Activated CD8-positive, alpha-beta memory T cell treated with anti-CD3 and anti-CD28 coated beads for 24 hours (primary cell): Measurements from ENCODE around the gene PTPRG.

Source experiments
- DNase-seq: peaks from one replicate; pipeline ENCODE4 v3.0.0-alpha.2; 2020

The PTPRG gene

DNA sequence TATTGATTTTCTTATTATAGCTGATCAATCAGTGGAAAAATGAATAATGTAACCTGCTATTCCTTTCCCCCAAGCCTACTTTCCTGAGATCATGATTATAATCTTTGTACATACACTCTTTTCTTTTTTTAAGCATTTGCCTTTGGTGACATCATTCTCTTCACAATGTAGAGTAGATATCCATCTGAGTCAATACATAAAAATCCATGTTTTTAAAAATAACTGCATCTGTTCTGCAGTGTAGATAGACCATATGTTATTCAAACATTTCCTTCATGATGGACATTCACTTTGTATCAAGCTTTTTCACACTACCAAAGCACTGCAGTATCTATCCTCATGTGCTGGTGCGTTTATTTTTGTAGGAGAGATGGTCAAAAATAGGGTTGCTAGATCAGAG lies 211.1 kb downstream of the PTPRG start:
- no peak for DNase-seq

DNA sequence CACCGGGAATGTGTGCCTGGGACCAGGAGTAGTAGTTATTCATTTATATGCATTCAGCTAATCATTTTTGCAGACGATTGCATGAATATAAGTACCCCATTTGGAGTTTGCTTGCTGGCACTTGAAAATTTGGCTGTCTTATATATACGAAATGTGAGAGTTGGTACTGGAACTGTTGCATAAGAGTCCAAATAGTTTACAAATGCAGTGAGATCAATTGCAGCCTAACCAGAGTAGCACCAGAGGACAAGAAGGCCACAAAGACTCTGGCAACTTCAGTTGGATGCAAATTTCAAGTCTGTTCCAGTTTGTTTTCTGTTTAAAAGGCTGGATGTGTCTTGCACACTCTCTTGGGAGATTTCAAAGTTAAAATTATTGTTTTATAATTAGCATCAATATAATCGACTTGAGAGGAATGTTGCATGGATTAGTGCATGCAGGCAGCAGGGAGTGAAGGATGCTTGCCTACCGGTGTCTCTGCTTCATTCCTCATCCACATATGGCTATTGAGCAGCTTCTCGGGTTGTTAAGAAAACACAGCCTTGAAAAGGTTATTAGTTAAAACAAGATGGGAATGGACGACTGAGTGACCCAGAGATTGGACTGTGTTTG lies 213.0 kb downstream of the PTPRG start:
- DNase-seq, result no peak

DNA sequence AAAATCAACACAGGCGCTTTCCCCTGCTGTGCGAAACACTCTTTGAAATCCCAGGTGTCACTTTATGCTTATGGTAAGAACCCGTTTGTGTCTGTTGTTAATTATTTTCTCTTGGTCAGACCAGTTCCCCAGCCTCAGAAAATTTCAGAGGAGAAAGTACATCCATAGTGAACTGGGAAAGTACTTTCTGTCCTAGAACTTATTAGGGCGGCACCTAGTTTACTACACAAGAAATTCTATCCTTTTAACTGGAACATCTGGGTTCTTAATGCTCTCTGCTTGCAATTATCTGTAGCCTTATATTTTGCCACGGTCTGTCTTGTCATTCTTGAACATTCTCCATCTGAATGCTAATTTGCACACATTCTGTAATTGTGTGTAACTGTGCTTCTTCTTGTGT lies 215.0 kb downstream of the PTPRG start:
- no peak for DNase-seq

DNA sequence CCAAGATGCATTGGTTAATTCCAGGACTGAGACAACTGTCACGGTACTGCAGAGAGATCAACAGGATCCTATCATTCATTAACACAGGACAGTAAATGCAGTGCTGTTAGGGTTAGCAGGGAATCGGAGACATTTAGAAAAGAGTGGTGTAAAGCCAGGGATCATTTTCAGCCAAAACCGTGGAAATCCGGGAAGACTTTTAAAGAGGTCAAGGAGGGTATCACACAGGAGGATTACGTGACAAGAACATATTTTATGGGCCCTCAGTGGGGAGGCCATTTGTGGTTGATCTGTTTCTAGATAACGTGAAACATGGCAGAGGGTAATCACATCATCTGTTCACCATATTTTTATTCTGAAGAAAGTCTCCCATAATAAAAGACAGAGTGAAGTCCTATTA lies 216.1 kb downstream of the PTPRG start:
- DNase-seq, result no peak

DNA sequence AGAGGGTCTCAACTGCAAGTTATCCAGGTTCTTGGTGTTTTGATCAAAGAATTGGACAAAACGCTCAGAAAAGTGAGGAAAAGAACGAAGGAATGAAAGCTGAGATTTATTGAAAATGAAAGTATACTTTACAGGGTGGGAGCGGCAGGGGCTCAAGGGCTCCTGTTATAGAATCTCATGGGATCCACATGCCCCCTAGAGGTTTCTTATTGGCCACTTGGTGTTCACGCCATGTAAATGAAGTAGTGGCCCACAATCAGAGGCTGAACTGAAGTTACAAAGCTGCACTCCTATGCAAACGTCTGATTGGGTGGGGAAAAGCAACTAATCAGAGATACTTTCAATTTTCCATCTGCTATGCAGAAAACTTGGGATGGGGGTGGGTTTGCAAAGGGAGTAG lies 216.7 kb downstream of the PTPRG start:
- DNase-seq, result no peak

DNA sequence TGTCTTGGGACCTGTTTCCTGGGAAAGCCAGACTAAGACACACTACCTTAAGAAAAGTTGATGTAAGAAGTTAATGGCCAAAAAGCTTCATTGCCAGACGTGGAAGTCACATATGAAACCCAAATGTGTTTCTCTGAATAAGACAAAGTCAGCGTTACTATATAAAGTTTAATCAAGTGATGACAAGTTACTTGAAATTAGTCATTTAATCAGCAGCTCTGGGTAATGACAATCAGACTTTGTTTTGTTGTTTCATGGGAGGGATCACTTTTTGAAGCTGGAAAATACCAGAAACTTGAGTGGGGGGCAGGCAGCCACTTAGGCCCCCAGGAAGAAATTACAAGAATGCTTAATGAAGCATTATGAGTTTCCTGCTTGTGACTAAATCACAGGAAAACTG lies 218.6 kb downstream of the PTPRG start:
- DNase-seq, result no peak

DNA sequence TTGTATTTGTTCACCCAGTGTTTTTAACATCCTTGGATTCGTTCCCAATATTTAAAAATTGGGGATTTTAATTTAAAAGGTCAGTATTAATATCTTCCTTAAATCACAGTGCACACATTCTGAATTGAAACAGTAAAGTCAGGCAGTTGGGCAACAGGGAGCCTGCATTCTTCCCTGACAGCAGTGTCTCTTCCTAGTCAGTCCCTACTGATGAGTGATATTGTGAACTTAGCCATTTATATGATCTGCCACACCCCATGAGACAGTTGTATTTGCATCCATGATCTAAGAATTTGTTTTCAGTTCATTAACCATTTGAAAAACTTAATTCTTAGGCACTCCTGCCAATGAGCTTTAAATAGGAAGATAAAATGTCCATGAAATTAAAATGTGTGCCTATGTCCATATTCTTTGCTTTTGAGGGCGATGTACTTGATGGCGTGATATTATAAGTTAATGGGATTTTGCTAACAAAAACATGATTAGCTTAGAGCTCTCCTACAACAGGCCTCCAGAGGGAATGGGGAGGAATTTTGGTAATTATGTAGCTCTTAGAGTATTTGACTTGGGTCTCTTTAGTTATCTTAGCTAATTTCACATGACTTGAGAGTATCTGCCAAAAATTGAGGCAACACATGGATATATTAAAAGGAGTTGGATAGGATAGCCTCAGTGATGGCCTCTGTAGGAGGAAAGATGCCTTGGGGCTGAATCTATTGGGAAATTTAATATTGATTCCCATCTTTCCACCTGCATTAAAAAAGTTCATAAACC lies 219.3 kb downstream of the PTPRG start:
- DNase-seq, result no peak

DNA sequence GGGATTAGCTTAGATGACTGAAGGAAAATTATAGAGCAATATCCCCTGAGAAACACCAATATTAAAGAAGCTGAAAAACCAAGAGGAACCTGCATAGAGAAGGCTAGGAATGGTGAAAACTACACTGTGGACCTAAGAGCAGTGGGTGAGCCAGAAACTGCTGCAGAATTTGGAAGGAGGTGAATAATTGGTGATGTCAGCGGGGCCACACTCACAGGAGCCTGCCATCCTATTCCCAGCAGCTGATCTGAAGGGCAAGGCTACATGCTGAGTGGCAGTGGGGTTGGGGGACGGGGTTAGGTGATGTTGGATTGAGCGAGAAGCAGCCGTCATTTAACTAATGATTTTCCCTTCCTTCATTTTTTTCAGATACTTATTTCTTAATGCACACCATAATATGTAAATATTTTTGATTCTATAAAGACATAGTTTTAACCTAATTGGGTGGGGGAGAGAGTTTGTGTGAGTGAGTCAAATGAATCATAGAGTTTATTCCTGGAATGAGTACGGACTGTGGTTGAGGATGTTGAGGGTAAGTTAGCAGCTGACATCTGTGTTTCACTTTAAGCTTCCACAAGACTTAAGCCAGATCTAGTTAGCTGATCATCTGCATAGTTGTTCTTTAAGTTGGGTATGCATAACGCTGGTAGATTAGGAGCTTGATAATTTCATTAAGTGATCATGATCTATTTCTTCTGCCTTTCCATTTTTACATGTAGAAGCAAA lies 222.8 kb downstream of the PTPRG start:
- no peak for DNase-seq

DNA sequence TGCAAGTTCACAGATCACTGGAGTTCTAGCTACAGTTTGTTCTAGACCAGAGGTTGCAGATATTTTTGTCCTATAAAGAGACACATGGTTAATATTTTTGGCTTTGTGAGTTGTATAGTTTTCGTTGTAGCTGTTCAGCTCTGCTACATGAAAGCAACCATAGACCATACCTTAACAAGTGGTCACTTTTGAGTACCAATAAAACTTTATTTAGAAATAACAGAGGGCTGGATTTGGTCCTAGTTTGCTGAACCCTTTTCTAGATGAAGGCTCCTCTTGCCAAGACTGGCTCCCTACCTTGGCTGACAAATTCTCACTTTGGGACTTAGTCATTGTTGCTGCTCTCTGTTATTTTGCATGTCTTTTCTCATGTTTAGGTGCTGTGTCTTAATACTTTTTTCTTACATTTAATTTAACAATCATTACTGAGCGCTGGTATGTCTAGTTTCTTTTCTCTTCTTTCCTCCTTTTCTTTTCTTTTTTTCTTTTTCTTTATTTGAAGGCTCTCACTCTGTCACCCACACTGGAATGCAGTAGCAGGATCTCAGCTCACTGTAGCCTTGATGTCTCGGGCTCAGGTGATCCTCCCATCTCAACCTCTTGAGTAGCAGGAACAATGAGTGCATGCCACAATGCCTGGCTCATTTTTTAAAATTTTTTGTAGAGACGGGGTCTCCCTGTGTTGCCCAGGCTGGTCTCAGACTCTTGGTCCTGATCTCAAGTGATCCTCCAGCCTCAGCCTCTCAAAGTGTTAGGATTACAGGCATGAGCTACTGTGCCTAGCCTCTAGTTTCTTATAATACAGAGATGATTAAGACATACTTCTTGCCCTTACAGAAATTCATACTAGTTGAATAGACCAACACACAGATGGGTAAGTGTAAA lies 227.5 kb downstream of the PTPRG start:
- DNase-seq, result no peak

DNA sequence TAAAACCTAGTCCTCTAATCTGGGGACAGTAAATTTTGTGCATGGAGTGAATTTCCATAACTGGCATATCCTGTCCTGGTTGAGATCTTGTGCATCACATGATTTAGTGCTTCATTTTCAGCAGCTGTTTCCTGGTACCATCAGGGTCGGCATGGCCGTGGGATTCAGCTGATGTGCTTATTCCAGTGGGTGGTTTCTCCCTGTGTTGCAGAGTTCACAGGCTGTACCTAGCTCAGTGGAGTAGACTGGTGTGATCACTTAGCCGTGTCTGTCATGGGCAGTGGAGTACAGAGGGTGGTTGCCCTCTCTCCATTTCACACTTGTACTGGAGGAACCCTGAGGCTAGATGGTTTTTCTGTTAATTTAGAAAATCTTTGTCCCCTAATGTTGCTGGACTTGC lies 228.5 kb downstream of the PTPRG start:
- DNase-seq, result no peak

DNA sequence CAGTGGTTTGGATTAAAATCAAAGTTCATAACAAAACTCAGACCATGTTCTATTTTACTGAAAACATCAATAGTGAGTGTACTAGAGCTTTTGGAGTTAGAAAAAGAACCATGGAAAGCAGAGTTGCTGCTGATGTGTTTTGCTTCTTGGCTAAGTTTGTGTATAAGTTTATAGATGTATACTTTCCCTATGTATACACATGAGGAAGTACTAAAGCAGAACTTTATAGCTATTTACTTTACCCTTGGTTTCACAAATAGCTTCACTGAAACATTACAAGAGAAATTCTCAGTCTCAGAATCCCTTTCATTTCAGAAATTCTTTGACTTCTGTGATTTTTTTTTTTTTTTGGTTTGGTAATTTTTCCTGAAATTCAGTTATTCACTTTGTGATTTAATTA lies 229.0 kb downstream of the PTPRG start:
- DNase-seq, result no peak

DNA sequence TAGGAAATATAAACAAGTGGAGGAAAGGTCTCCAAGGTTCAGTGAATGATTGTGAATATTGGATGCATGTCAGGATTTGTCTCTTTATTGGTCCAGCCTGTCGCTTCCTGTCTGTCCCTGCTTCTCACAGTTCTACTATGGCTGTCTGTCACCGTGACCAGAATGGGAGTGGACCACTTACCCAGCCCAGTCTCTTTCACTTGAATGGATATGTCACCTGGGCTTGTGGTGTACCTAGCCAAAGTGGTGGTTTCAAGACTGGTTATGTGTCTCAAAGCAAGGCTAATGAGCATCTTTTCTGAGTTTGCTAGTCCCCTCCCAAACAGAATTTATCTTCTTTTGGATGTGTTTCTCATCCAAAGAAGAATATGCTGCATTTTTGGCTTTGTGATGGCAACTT lies 231.7 kb downstream of the PTPRG start:
- DNase-seq, result no peak

DNA sequence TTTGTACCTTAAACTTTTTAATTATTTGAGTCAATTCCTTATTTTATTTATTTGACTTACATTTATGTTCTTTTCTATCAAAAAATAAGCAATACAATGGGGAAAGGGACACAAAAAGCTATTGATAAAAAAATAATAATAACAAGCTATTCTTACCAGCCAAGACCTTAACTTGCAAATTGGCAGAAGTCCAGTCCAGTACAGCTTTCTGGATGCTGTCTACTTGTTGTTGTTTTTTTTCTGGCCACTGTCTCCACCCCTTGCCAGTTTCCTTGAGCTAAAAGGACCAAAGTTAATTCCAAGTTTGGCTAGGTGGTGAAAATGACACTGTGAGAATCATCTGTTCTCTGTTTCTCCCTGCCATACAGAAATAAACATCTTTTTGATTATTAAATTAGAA lies 232.2 kb downstream of the PTPRG start:
- DNase-seq, result no peak

DNA sequence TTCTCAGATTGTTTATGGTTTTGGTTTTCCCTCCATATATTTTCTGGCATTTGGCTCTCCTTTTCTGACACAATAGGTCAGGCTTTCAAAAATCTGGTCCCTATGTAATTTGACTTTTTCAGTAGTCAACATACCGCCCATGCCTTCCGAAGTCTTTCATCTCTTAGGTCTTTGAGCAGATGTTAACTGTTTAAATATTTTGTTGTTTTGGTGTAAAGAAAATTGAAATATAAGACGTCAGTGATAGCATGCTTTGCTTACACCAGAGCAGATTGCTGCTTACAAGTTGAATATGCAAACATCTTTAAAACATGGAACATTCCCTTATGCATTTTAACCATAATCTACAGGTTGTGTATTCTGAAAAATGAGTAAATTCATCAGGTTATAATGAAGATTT lies 233.0 kb downstream of the PTPRG start:
- no peak for DNase-seq

DNA sequence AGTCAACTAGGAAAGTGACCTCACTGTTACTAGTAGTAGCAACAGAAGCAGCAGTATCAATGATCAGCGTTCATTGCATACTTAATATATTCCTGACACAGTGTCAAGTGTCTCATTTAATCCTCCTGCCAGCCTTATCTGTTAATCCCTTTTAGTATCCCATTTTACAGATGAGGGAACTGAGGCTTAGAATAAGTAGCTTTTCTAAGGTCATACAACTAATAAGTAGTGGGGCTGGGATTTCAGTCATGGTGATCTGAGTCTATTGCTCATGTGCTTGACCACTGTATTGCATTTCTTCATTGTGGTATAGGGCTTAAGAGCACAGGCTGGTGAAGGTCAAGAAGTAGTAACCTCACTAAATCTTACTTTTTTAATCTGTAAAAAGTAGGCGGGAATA lies 233.6 kb downstream of the PTPRG start:
- no peak for DNase-seq

DNA sequence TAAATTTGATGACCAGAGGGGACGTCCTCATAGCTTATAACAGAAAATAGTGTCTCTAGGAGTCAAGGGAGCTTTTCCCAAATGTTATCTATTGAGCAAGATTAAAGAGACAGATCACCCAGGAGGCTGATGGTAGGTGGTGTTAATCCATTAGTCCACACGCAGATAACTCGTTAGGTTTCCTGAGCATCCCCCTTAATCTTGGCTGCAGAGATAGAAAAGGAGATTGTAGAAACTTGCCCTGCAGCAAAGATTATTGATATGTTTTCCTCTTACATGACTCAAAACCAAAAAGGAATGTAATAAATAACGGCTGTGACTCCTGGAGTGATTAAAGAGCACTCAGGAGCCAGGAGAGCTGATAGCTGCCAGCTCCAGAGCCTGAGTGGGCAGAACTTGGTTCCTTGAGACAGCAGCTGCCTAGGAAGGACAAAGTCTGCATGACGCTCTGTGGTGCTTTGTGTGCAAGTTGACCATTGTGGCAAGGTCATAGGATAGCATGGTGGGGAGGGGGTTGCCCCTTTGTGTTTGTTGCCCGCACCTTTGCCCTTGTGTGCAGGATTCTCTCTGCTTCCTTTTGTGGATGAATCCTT lies 234.8 kb downstream of the PTPRG start:
- no peak for DNase-seq

DNA sequence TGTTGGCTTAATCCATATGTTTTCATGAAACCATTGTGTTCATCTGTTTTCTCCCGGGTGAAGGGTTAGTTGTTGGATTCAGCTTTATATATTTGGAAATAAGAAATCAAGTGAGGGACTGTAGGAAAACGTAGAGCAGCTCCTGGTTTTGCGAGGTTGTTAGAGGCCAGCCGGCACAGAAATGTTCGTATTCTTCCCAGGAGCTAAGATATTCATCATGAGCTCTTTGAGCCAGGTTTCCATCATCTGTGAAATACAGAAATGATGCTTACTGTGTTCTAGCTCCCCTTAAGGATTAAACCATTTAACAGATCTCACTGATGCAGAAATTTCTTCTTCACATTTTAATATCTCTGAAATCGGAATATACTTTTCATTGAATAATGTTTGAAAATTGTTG lies 235.5 kb downstream of the PTPRG start:
- no peak for DNase-seq

DNA sequence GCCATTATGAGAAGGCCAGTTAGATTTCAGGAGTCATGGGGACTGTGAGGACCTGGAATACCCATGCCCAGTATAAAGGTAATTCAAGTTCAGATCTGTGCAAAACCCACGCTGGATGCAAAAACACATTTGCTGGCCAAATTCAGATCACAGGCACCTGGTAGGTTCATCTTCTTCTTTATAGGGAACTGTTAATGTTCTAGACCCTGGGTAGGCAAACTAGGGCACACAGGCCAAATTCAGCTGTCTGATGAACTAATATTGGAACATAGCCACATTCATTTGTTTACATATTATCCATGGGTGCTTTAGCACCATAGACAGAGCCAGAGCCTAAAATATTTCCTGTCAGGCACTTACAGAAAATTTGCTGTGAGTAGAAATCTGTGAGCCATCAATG lies 241.4 kb downstream of the PTPRG start:
- no peak for DNase-seq

DNA sequence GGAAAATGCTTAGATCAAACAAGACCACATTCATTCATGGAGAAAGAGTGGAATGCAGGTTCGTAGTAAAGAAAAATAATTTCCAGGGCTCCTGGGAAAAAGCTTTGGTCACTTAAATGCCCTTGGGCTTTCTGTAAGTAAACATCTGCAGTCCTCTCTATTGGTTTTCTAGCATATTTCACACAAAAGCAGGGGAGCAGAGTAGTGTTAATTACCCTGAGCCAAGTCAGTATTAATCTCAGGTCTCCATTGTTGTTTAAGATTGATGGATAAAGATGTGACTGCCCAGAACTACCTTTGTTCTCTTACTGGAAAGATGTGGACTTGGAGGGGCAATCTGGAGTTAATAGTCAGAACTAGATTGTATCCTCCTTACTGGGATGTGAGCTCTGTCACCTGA lies 242.6 kb downstream of the PTPRG start:
- no peak for DNase-seq

DNA sequence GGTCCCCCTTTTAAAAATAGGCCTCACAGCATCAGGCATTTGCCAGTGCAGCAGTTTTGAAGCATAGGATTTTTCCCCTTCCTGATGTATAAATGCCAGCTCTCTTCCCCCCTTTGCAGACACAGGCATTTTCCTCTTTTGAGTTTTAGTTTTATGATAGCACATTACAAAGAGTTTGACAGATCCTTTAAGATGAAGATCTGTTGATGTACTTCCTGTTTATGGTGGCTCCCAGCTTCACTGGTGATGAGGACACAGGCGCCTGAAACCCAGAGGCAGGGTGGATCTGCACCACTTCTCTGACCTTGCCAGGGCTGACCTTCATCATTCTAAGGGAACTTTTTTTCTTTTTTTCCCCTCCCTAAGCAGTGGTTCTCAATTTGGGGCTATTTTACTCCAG lies 243.4 kb downstream of the PTPRG start:
- DNase-seq, result no peak

DNA sequence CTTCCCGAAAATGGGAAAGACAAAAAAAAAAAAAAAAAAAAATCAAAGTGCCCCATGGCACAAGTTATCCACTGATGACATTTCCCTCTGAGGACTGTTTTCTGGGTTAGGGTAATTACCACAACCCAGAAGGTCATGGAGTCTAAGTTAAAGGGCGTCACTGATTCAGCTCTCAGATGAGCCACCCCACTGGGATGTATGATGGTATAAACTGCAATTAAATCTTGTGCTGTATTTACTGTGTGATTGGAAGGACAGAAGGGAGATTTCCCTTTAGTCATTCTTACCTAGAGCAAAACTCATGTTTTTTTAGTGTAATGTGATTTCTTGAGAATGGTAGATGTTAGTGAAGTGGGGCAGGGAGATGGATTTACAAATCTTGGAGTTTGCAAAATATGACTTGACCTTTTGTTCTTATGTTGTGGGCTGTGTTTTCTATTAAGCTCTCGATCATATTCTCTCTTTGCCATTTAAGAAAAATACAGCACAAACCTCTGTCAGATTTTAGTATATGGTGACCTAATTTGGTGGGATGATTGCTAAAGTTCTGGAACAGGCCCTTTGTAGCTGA lies 244.2 kb downstream of the PTPRG start:
- DNase-seq, result no peak

DNA sequence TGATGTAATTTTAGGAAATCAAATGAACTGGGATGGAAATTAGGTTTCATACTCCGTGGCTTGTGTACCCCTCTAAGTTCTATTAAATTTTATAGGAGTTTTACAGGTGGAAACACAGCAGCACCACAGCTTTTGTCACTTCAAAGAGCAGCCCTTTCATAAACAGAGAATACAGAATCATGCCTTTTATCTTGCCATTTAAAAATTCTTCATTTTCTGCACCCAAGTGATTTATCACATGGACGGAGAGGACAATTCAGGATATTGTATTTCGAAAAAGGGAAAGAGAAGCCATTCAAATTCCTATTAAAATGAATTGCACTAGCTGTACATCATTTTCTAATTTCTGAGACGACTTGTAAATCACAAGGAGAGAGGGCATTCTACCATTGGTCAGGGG lies 245.4 kb downstream of the PTPRG start:
- DNase-seq, result no peak

DNA sequence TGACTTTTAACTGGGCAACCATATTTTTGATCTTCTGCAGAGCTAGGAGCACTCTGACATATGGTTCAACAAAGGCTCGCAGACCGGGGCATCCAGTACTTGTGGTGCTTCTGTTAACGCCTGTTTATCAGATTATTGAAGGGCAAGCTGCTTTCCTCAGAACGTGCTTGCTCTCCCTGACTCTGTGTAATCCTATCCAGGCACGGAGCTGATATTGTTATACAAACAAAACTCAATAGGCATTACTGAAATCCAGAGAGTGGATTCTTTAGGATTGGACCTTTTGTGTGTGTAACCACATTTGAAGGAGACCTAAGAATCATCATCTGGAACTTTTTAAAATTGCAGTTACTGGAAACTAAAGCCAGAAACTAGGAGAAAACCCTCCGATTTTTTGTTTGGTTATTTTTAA lies 246.5 kb downstream of the PTPRG start:
- no peak for DNase-seq
